PFSK-1 (cell line): ENCODE data around the gene CRY2.

Experiments used
- FOXP2 ChIP-seq: optimal IDR thresholded peaks from 2 replicates; pipeline ENCODE3; 2011; ENCODE audit warnings: borderline replicate concordance, control low read depth, inconsistent platforms; ENCODE audit not compliant: insufficient read depth; ENCODE audit errors: extremely low read length, extremely low read depth
- POLR2AphosphoS5 ChIP-seq: IDR thresholded peaks from 2 replicates; pipeline ENCODE4 v1.6.1; 2012; ENCODE audit warnings: low read depth, mild to moderate bottlenecking, control low read depth, low read length, moderate library complexity
- REST ChIP-seq, 2 experiments: IDR thresholded peaks; 2 replicates each; pipeline versions ENCODE4 v1.6.1 to v1.8.0; 2011 to 2012; ENCODE audit warnings: low read depth in 2 of 2, low read length in 2 of 2, control low read depth in 1 of 2, inconsistent platforms in 1 of 2, mild to moderate bottlenecking in 1 of 2, moderate library complexity in 1 of 2; ENCODE audit not compliant: insufficient read depth in 1 of 2
- SIN3A ChIP-seq: IDR thresholded peaks from 2 replicates; pipeline ENCODE4 v1.6.1; 2012; ENCODE audit warnings: mild to moderate bottlenecking, low read length, moderate library complexity, borderline replicate concordance; ENCODE audit not compliant: insufficient read depth
- TAF1 ChIP-seq: IDR thresholded peaks from 2 replicates; pipeline ENCODE4 v1.6.1; 2012; ENCODE audit warnings: low read length, control low read depth, borderline replicate concordance; ENCODE audit not compliant: insufficient read depth

Gene CRY2

GRCh38 chr11:45801723-45802315 is 45.5 kb upstream of the CRY2 start:
- TF ChIP-seq POLR2AphosphoS5 (no peak), FOXP2 (no peak), TAF1 (no peak), SIN3A (no peak), REST (IDR thresholded peaks at IDR 0.05; ENCODE audit: insufficient read depth in 1 of 2, low read depth in 2 of 2, low read length in 2 of 2) (no peak)

- TF ChIP-seq FOXP2, result no peak
- no peak for TF ChIP-seq POLR2AphosphoS5
- no peak for TF ChIP-seq REST (IDR thresholded peaks at IDR 0.05; ENCODE audit: insufficient read depth in 1 of 2, low read depth in 2 of 2, low read length in 2 of 2)
- no peak for TF ChIP-seq TAF1
- no peak for TF ChIP-seq SIN3A
These were observed 44.6 kb upstream of the CRY2 start for GRCh38 chr11:45802531-45803317.

GRCh38 chr11:45803971-45804760 is 43.1 kb upstream of the CRY2 start:
- peak; percentile 85 for TF ChIP-seq FOXP2
- no peak for TF ChIP-seq SIN3A
- TF ChIP-seq REST (IDR thresholded peaks at IDR 0.05; ENCODE audit: insufficient read depth in 1 of 2, low read depth in 2 of 2, low read length in 2 of 2), result 0 out of 4 replicates have a peak, but pooled peaks of 1 of the 2 experiments have one; percentile 10
- TF ChIP-seq POLR2AphosphoS5, result no peak
- TF ChIP-seq TAF1, result 0 out of 2 replicates have a peak, but pooled peaks have one; percentile 11

GRCh38 chr11:45804761-45805304 is 42.4 kb upstream of the CRY2 start, which contains the start of gene SLC35C1:
Gene SLC35C1, plus strand, starts transcription at chr11:45805149. Its CDS starts 653 bp downstream, at chr11:45805802.
- TF ChIP-seq SIN3A, result no peak; the same call in 1 of the 2 replicates
- TF ChIP-seq TAF1, result no peak
- peak; percentile 91 for TF ChIP-seq POLR2AphosphoS5
- TF ChIP-seq REST (IDR thresholded peaks at IDR 0.05; ENCODE audit: insufficient read depth in 1 of 2, low read depth in 2 of 2, low read length in 2 of 2), result peak in 1 of 2 experiments; percentile 50; a peak in 1 of 4 replicates
- TF ChIP-seq FOXP2, result peak; percentile 36
